RWPE1 (cell line): Measurements from ENCODE around the gene DNAJC22.
"Not testable (repeated sequence)": the region's sequence is repeated elsewhere in the genome, so short reads cannot be mapped to it uniquely, and the experiment has no call there.

Experiments
- CTCF ChIA-PET: fragments of 350-600 bp; sonication (Branson Sonifier 250); formaldehyde crosslinking; extraction: SDS; loops from one replicate; lab custom pipeline; 2021; lab: Yijun Ruan, JAX
- POLR2A ChIA-PET: fragments of 400-600 bp; formaldehyde crosslinking; extraction: SDS; loops from one replicate; lab custom pipeline; 2020; ENCODE audit warnings: antibody characterized with exemption; ENCODE audit not compliant: low non-redundant PET; lab: Yijun Ruan, JAX
- DNase-seq: peaks from one replicate; pipeline ENCODE4 v3.0.0; 2012; ENCODE audit warnings: low spot score
- H3K27ac ChIP-seq: fragments of 450-650 bp; 2 replicates; pipeline ENCODE4 v1.5.1; 2017
- TF ChIP-seq, protein P1 (sequence below): fragments of 450-650 bp; conservative IDR thresholded peaks from 2 replicates; pipeline ENCODE4 v1.5.1; 2017; ENCODE audit warnings: low read depth, mild to moderate bottlenecking

The DNAJC22 gene

DNA sequence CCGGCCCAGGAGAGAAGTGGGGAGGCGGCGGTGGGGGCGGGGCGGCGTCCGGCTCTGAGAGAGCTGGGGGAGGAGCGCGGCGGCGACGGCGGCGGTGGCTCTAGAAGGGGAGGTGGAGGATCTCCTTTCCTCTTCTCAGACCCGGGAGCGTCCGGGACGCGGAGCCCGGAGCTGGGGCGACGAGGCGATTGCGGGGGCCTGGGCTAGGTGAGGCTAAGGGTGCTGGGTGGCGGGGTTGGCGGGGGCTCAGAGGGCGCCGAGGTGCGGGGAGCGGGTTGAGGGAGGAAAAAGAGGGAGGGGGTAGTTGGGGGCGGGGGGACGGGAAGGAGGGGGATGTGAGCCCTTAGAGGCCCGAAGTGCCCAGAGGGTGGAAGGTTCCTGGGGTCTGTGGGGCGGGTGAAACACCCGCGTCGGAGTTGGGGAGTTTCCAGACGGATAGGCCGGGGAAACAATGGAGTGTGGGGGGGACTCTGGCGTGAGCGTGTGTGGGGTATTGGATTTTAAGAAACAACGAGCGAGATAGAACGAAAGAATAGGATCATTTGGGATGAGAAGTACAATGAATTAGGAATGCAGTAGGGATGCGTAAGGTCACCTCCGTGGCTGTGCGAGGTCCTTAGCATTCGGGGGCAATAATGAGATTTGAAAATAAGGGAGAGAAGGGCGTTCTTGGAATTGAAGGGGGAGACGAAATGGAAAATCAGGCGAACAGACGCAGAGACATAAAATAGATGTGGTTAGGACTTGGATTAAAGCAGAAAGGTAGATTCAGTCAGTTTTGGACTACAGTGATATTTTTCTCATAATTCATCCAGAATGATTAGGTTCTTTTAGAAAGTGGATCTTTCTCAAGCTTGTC, 20.9 kb downstream of the DNAJC22 start, which contains the start of gene SPATS2:
Gene SPATS2, plus strand, starts transcription at position 82 of the 859 bp plus-strand sequence. CDS start 93,551 bp downstream, outside the sequence.
- POLR2A ChIA-PET = interaction anchor here (0.5 to 1.1 kb wide), 10 partner anchors 9 to 1154 kb away, joined by 3 to 9 read pairs (median 3); no protein-coding TSS in a partner anchor
- peak within 1 kb of the TSS; percentile 98 for H3K27ac ChIP-seq
- TF ChIP-seq, protein P1, sequence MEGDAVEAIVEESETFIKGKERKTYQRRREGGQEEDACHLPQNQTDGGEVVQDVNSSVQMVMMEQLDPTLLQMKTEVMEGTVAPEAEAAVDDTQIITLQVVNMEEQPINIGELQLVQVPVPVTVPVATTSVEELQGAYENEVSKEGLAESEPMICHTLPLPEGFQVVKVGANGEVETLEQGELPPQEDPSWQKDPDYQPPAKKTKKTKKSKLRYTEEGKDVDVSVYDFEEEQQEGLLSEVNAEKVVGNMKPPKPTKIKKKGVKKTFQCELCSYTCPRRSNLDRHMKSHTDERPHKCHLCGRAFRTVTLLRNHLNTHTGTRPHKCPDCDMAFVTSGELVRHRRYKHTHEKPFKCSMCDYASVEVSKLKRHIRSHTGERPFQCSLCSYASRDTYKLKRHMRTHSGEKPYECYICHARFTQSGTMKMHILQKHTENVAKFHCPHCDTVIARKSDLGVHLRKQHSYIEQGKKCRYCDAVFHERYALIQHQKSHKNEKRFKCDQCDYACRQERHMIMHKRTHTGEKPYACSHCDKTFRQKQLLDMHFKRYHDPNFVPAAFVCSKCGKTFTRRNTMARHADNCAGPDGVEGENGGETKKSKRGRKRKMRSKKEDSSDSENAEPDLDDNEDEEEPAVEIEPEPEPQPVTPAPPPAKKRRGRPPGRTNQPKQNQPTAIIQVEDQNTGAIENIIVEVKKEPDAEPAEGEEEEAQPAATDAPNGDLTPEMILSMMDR = no peak
- CTCF ChIA-PET = interaction anchor here (1.0 to 1.6 kb wide), 3 partner anchors 9 to 146 kb away, joined by 3 to 6 read pairs (median 6); no protein-coding TSS in a partner anchor
- no peak for DNase-seq

DNA sequence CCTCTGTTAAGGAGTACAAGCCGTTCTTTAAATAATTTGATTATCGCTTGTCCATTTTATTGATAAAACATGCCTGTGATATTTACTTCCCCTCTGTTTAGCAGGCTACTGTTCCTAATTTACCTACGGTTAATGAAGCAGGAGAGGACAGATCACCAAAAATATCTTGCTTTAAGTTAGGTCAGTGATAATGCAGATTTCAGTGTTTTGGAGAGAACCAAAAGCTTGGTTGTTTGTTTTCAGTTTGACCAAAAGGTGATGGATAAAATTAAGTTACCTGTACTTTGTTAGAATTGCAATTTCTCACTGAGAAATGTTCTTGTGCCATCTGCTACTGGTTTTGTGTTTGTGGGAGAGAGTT, 21.5 kb downstream of the DNAJC22 start:
- POLR2A ChIA-PET = interaction anchor here (0.7 kb wide), 1 partner anchor 36 kb away, joined by 8 read pairs; no protein-coding TSS in a partner anchor
- no peak overlapping the region for H3K27ac ChIP-seq
- DNase-seq = no peak
- CTCF ChIA-PET = interaction anchor here (1.6 kb wide), 1 partner anchor 10 kb away, joined by 6 read pairs; no protein-coding TSS in a partner anchor
- TF ChIP-seq, protein P1 = no peak

DNA sequence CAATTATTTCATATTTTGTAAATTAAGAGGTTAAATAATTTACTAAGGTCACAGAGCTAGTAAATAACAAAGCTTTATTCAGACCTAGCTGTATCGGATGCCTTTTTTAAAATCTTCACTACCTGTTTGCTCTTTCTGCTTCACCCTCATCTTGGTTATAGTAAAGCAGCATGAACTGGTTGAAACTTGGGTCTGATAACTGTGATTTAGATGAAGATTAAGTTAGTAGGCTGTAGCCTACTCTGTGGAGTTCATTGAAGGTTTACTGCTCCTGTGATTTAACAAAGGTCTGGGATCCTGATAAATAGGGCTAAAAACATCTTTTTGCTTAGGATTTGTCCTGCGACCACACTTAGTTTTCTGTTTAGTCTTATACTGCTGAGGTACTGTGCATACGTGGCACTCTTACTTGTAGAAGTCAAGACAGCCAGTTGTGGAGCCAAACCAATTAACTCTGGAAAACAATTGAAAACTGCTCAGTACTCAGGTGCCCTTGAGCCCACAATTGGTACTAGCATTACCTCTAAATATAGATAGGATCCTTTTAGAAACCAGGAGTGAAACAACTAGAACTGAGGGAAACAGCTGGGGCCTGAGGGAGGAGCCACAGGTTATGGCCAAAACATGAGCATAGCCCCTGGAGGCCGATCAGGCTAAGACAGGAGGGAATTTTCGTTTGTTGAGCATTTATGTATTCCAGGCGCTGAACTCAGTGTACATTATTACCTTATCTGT, 22.9 kb downstream of the DNAJC22 start:
- CTCF ChIA-PET = interaction anchor here (1.1 to 1.6 kb wide), 3 partner anchors 11 to 28 kb away, joined by 3 to 6 read pairs (median 4); no protein-coding TSS in a partner anchor
- TF ChIP-seq, protein P1 = peak; percentile 21; the same call in 1 of the 2 replicates
- no peak for DNase-seq
- peak overlapping the region; percentile 67 for H3K27ac ChIP-seq
- POLR2A ChIA-PET = no interaction called here

- POLR2A ChIA-PET = no interaction called here
- CTCF ChIA-PET = interaction anchor here (0.9 to 1.6 kb wide), 4 partner anchors 10 to 270 kb away, joined by 3 to 6 read pairs (median 4); no protein-coding TSS in a partner anchor
- H3K27ac ChIP-seq = peak overlapping the region; percentile 35; the same call in 1 of the 2 replicates
These were observed 23.9 kb downstream of the DNAJC22 start for GRCh38 chr12:49370539-49370938.

DNA sequence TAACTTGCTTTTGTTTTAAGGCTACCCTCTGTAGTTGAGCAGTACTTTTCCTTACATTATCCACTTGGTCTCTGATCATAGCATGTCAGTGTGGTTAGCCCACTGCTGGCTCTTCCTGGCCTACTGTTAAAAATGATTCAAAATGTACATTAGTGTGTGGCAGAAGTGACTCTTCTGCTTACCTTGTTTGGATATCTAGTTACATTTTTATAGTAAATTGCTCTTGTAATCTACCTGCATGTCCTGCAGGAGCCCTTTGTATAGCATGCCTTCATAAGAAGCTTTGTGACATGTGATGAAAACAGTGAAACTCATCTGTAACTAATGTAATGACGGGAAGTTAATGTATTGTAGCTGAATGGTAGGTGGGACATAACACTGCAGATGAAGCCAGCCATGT, 28.7 kb downstream of the DNAJC22 start:
- CTCF ChIA-PET = interaction anchor here (0.7 kb wide), 2 partner anchors 79 to 136 kb away, joined by 3 read pairs; no protein-coding TSS in a partner anchor
- H3K27ac ChIP-seq = no peak overlapping the region
- POLR2A ChIA-PET = no interaction called here
- TF ChIP-seq, protein P1 = no peak
- no peak for DNase-seq

More at GRCh38 chr12:49370539-49370938, 23.9 kb downstream of the DNAJC22 start:
- DNase-seq = no peak
- TF ChIP-seq, protein P1 = no peak

GRCh38 chr12:49377386-49377785, 30.7 kb downstream of the DNAJC22 start:
- ChIA-PET POLR2A (no interaction called here), CTCF (interaction anchor here (0.8 kb wide), 1 partner anchor 16 kb away, joined by 3 read pairs; no protein-coding TSS in a partner anchor)
- DNase-seq = no peak
- H3K27ac ChIP-seq = no peak overlapping the region
- TF ChIP-seq, protein P1 = no peak

GRCh38 chr12:49380184-49380583, 33.5 kb downstream of the DNAJC22 start:
- POLR2A ChIA-PET, H3K27ac ChIP-seq, DNase-seq: not testable (repeated sequence)
- CTCF ChIA-PET = interaction anchor here (0.6 to 1.3 kb wide), 2 partner anchors 10 to 83 kb away, joined by 3 to 4 read pairs; no protein-coding TSS in a partner anchor
